Sciatic nerve (tissue), 2 donors: ENCODE measurements around the gene PNKD. TPM values are rescaled to one million over a fixed set of nuclear protein-coding genes. Genes with fewer than 3 reads are reported as not detected.
"Not testable (repeated sequence)": the region's sequence is repeated elsewhere in the genome, so short reads cannot be mapped to it uniquely, and the experiment has no call there.

Experiments used
- ATAC-seq: fragments of 200-7000 bp; cut with Tn5 transposase; one replicate; pipeline ENCODE4 v1.9.1; 2020; ENCODE audit warnings: mild to moderate bottlenecking, moderate library complexity
- DNase-seq: peaks from one replicate; pipeline ENCODE4 v3.0.0-alpha.2; 2020; ENCODE audit warnings: low spot score
- intact Hi-C: fragments of 100-400 bp; cut with DNase I; formaldehyde crosslinking; loops from one replicate; pipeline ENCODE4 v1.14.2; 2022
- total RNA-seq: library from RNA; stranded (reverse); fragmentation: NEBNext Ultra II Directional; extraction: Animal tissue kit (Norgen Biotek cat#: 25700); gene quantifications from one replicate; pipeline ENCODE4 v1.2.1, GENCODE V29; 2021
- donor health status: DM: no; HTN: no; CAD: no.
- donor health status: DM: no; HTN: no; CAD: no.

PNKD gene
- total RNA-seq, 1 donor from 2014 or later = 56.3 TPM

GRCh38 chr2:218270721-218271486, 585 bp downstream of the PNKD start:
- DNase-seq (peak; percentile 74), ATAC-seq (no peak)
- intact Hi-C loops = no loop called here

- DNase-seq = no peak
- intact Hi-C loops = no loop called here
- ATAC-seq = no peak
These were observed 1.1 kb downstream of the PNKD start for GRCh38 chr2:218271487-218271797.

- ATAC-seq (no peak), DNase-seq (no peak)
- intact Hi-C loops = no loop called here
These were observed 1.7 kb downstream of the PNKD start for GRCh38 chr2:218271865-218272530.

GRCh38 chr2:218272531-218273212, 2.4 kb downstream of the PNKD start:
- peak; percentile 75 for ATAC-seq
- DNase-seq = peak; percentile 91
- intact Hi-C loops = no loop called here

- DNase-seq, ATAC-seq, intact Hi-C loops: not testable (repeated sequence)
These were observed 3.0 kb downstream of the PNKD start for GRCh38 chr2:218273214-218273907.

GRCh38 chr2:218273908-218274249, 3.6 kb downstream of the PNKD start:
- no peak for DNase-seq
- intact Hi-C loops = no loop called here

GRCh38 chr2:218274586-218274985, 4.3 kb downstream of the PNKD start:
- no peak for ATAC-seq
- intact Hi-C loops = no loop called here
- no peak for DNase-seq

More at GRCh38 chr2:218273908-218274249, 3.6 kb downstream of the PNKD start:
- no peak for ATAC-seq

- intact Hi-C loops = no loop called here
- ATAC-seq (no peak), DNase-seq (no peak)
These were observed 5.2 kb downstream of the PNKD start for GRCh38 chr2:218275371-218276072.

- intact Hi-C loops = no loop called here
These were observed 6.9 kb downstream of the PNKD start for GRCh38 chr2:218276986-218277755.

GRCh38 chr2:218277921-218278320, 7.6 kb downstream of the PNKD start:
- intact Hi-C loops = no loop called here
- DNase-seq = no peak
- ATAC-seq = no peak

More at GRCh38 chr2:218276986-218277755, 6.9 kb downstream of the PNKD start:
- ATAC-seq = no peak
- DNase-seq = no peak

- no peak for ATAC-seq
- DNase-seq = no peak
- intact Hi-C loops = no loop called here
These were observed 8.4 kb downstream of the PNKD start for GRCh38 chr2:218278531-218279360.

GRCh38 chr2:218280260-218280870, 10.0 kb downstream of the PNKD start:
- ATAC-seq (no peak), DNase-seq (no peak)
- intact Hi-C loops = no loop called here

- no peak for ATAC-seq
- no peak for DNase-seq
- intact Hi-C loops = no loop called here
These were observed 11.1 kb downstream of the PNKD start for GRCh38 chr2:218281449-218281848.

- ATAC-seq (no peak), DNase-seq (no peak)
- intact Hi-C loops = no loop called here
These were observed 12.1 kb downstream of the PNKD start for GRCh38 chr2:218282173-218282991.

- peak; percentile 3 for ATAC-seq
- DNase-seq = peak; percentile 72
These were observed 13.9 kb downstream of the PNKD start for GRCh38 chr2:218284106-218284811.

GRCh38 chr2:218285604-218286003, 15.3 kb downstream of the PNKD start:
- ATAC-seq = no peak
- intact Hi-C loops = no loop called here
- peak; percentile 61 for DNase-seq

More at GRCh38 chr2:218284106-218284811, 13.9 kb downstream of the PNKD start:
- intact Hi-C loops = no loop called here
